COLO668 (cell line): ENCODE measurements around the gene DCST2.
A peak's percentile ranks its signal among the peaks of the same experiment; 100 is the strongest.

Experiments used
- DNase-seq: peaks from one replicate; lab custom pipeline; 2025; ENCODE audit not compliant: unreplicated experiment; lab: John Stamatoyannopoulos, UW

DCST2 gene

GRCh38 chr1:155030243-155030795 lies 3.3 kb downstream of the DCST2 start:
- no peak for DNase-seq

- DNase-seq = no peak
Measured at GRCh38 chr1:155029513-155030242, 3.9 kb downstream of the DCST2 start.

GRCh38 chr1:155026588-155026987 lies 7.0 kb downstream of the DCST2 start:
- no peak for DNase-seq

GRCh38 chr1:155026154-155026553 lies 7.4 kb downstream of the DCST2 start:
- DNase-seq = no peak

GRCh38 chr1:155024315-155024714 lies 9.3 kb downstream of the DCST2 start:
- no peak for DNase-seq

GRCh38 chr1:155023627-155024026 lies 10.0 kb downstream of the DCST2 start:
- DNase-seq = no peak

GRCh38 chr1:155022927-155023236 lies 10.7 kb downstream of the DCST2 start:
- DNase-seq = peak; percentile 43

- DNase-seq = no peak
Measured at GRCh38 chr1:155022136-155022926, 11.2 kb downstream of the DCST2 start.

GRCh38 chr1:155019377-155020245 lies 14.0 kb downstream of the DCST2 start:
- peak; percentile 30 for DNase-seq

- no peak for DNase-seq
Measured at GRCh38 chr1:155018617-155019348, 14.8 kb downstream of the DCST2 start.

- no peak for DNase-seq
Measured at GRCh38 chr1:155017946-155018316, 15.7 kb downstream of the DCST2 start.

GRCh38 chr1:155017041-155017945 lies 16.3 kb downstream of the DCST2 start:
- DNase-seq = peak; percentile 92

GRCh38 chr1:155016231-155016831 lies 17.2 kb downstream of the DCST2 start:
- no peak for DNase-seq

GRCh38 chr1:155015527-155016230 lies 17.9 kb downstream of the DCST2 start:
- no peak for DNase-seq

- DNase-seq = no peak
Measured at GRCh38 chr1:155014709-155015508, 18.7 kb downstream of the DCST2 start.

- no peak for DNase-seq
Measured at GRCh38 chr1:155013632-155014031, 19.9 kb downstream of the DCST2 start.

- no peak for DNase-seq
Measured at GRCh38 chr1:155012776-155013602, 20.6 kb downstream of the DCST2 start.
